Smooth muscle cell (in vitro differentiated cells): ENCODE data around the gene LORICRIN. TPM values are rescaled to one million over a fixed set of nuclear protein-coding genes. Genes with fewer than 3 reads are reported as not detected.

Source experiments
- DNase-seq: peaks from one replicate; lab custom pipeline; 2025; ENCODE audit not compliant: unreplicated experiment; lab: John Stamatoyannopoulos, UW
- H2AFZ ChIP-seq: fragments of 200-600 bp; sonication (generic); 2 replicates; pipeline ENCODE4 v1.6.0; 2016; ENCODE audit warnings: antibody characterized with exemption, low read depth, mild to moderate bottlenecking
- H3F3A ChIP-seq: fragments of 200-600 bp; sonication (generic); 2 replicates; pipeline ENCODE4 v1.6.0; 2017; ENCODE audit warnings: antibody characterized with exemption, low read depth
- H3K27ac ChIP-seq: fragments of 200-600 bp; sonication (generic); 2 replicates; pipeline ENCODE4 v1.5.1; 2016; ENCODE audit warnings: low read depth, mild to moderate bottlenecking
- H3K27me3 ChIP-seq: fragments of 200-600 bp; sonication (generic); 2 replicates; pipeline ENCODE4 v1.6.1; 2016; ENCODE audit warnings: low read depth, mild to moderate bottlenecking
- H3K36me3 ChIP-seq: fragments of 200-600 bp; sonication (generic); 2 replicates; pipeline ENCODE4 v1.5.1; 2016; ENCODE audit warnings: low read depth
- H3K4me1 ChIP-seq: fragments of 200-600 bp; sonication (generic); 2 replicates; pipeline ENCODE4 v1.5.1; 2016; ENCODE audit warnings: low read depth
- H3K4me2 ChIP-seq: fragments of 200-600 bp; sonication (generic); 2 replicates; pipeline ENCODE4 v1.6.0; 2016; ENCODE audit warnings: mild to moderate bottlenecking
- H3K4me3 ChIP-seq: fragments of 200-600 bp; sonication (generic); 2 replicates; pipeline ENCODE4 v1.5.1; 2016; ENCODE audit warnings: mild to moderate bottlenecking
- H3K79me2 ChIP-seq: fragments of 200-600 bp; sonication (generic); 2 replicates; pipeline ENCODE4 v1.6.0; 2016; ENCODE audit warnings: low read depth, mild to moderate bottlenecking
- H3K9ac ChIP-seq: fragments of 200-600 bp; sonication (generic); 2 replicates; pipeline ENCODE4 v1.6.0; 2016; ENCODE audit warnings: low read depth
- H3K9me3 ChIP-seq: fragments of 200-600 bp; sonication (generic); replicated peaks from 2 replicates; pipeline ENCODE4 v1.5.1; 2016; ENCODE audit warnings: low read depth
- H4K20me1 ChIP-seq: fragments of 200-600 bp; sonication (generic); 2 replicates; pipeline ENCODE4 v1.6.0; 2016; ENCODE audit warnings: low read depth
- CTCF ChIP-seq: fragments of 200-600 bp; sonication (generic); IDR thresholded peaks from 2 replicates; pipeline ENCODE4 v1.5.1; 2017; ENCODE audit warnings: borderline replicate concordance, mild to moderate bottlenecking, antibody characterized with exemption; ENCODE audit not compliant: insufficient read depth, poor library complexity, severe bottlenecking
- WGBS: methylation state at CpG from one replicate; pipeline ENCODE4 v1.1.7; 2016; ENCODE audit warnings: low lambda C conversion rate; 5-methylcytosine and 5-hydroxymethylcytosine counted together
- polyA plus RNA-seq: library from polyadenylated mRNA; unstranded; fragments of >200 nt; fragmentation: Nextera tagmentation; extraction: Ambion mirVana; gene quantifications from 2 replicates; pipeline ENCODE4 v1.2.1, GENCODE V29; 2016
- total RNA-seq: library from RNA; depleted of rRNA; stranded (reverse); fragments of >200 nt; gene quantifications from 2 replicates; pipeline ENCODE4 v1.2.3, GENCODE V29; 2014

Gene LORICRIN
- total and polyA plus RNA-seq, 2 experiments from 2014 or later: not detected

GRCh38 chr1:153302308-153302707 lies 42.8 kb downstream of the LORICRIN start:
- H3K79me2 ChIP-seq: no peaks in the 10 kb centered on the region
- no peaks in the 10 kb centered on the region for H3K9me3 ChIP-seq
- no peak for TF ChIP-seq CTCF
- 65% methylated on average over 5 of the region's 5 CpGs for WGBS
- no peak overlapping the region for H3K9ac ChIP-seq
- H3K27ac ChIP-seq: no peak overlapping the region
- H3K36me3 ChIP-seq: no peaks in the 10 kb centered on the region
- H3K4me2 ChIP-seq: no peak overlapping the region
- no peaks in the 10 kb centered on the region for H3F3A ChIP-seq
- H3K4me3 ChIP-seq: no peak overlapping the region
- H3K4me1 ChIP-seq: no peaks in the 10 kb centered on the region
- H3K27me3 ChIP-seq: no peaks in the 10 kb centered on the region
- H4K20me1 ChIP-seq: no peaks in the 10 kb centered on the region
- no peak overlapping the region for H2AFZ ChIP-seq
- no peak for DNase-seq

GRCh38 chr1:153305682-153306081 lies 46.2 kb downstream of the LORICRIN start:
- 80% methylated on average over 6 of the region's 6 CpGs for WGBS
- no peaks in the 10 kb centered on the region for H3K4me1 ChIP-seq
- no peak overlapping the region for H3K4me2 ChIP-seq
- no peak overlapping the region for H3K27ac ChIP-seq
- H3K9ac ChIP-seq: no peak overlapping the region
- H4K20me1 ChIP-seq: no peaks in the 10 kb centered on the region
- no peaks in the 10 kb centered on the region for H3K27me3 ChIP-seq
- no peaks in the 10 kb centered on the region for H3K79me2 ChIP-seq
- H3K36me3 ChIP-seq: no peaks in the 10 kb centered on the region
- H3K9me3 ChIP-seq: no peaks in the 10 kb centered on the region
- DNase-seq: no peak
- no peak overlapping the region for H3K4me3 ChIP-seq
- H3F3A ChIP-seq: no peaks in the 10 kb centered on the region
- no peak overlapping the region for H2AFZ ChIP-seq
- TF ChIP-seq CTCF: no peak

GRCh38 chr1:153306303-153307220 lies 47.1 kb downstream of the LORICRIN start:
- no peaks in the 10 kb centered on the region for H3K4me1 ChIP-seq
- no peak for TF ChIP-seq CTCF

More at GRCh38 chr1:153306303-153307220, 47.1 kb downstream of the LORICRIN start:
- Histone ChIP-seq H3K27ac (no peak overlapping the region), H2AFZ (no peak overlapping the region), H3K27me3 (no peaks in the 10 kb centered on the region), H3K36me3 (no peaks in the 10 kb centered on the region), H3K9me3 (no peaks in the 10 kb centered on the region), H3K79me2 (no peaks in the 10 kb centered on the region), H3K4me3 (no peak overlapping the region), H3K4me2 (no peak overlapping the region), H3F3A (no peaks in the 10 kb centered on the region), H4K20me1 (no peaks in the 10 kb centered on the region), H3K9ac (no peak overlapping the region)
- 85% methylated on average over 22 of the region's 22 CpGs for WGBS
- no peak for DNase-seq
